GM19035 (cell line): ENCODE results near the gene ANKS4B.
"Not testable (repeated sequence)": the region's sequence is repeated elsewhere in the genome, so short reads cannot be mapped to it uniquely, and the experiment has no call there.

Experiments used
- ATAC-seq: cut with Tn5 transposase; IDR thresholded peaks from one replicate; pipeline ENCODE4 v1.9.1; 2021; ENCODE audit not compliant: unreplicated experiment

The ANKS4B gene

DNA sequence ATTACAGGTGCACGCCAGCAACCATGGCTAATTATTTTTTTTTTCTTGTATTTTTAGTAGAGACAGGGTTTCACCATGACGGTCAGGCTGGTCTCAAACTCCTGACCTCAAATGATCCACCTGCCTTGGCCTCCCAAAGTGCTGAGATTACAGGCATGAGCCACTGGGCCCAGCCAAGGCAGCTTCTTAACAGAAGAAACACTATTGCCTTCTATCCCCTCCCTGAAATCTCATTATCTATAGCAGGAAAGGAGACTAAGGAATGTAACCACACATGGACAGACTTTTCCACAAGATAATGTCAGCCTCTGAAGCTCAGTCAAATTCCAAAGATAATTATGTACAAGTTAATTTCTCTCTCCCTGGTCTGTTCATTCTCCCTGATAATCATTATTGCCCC lies 16.4 kb upstream of the ANKS4B start:
- no peak for ATAC-seq

DNA sequence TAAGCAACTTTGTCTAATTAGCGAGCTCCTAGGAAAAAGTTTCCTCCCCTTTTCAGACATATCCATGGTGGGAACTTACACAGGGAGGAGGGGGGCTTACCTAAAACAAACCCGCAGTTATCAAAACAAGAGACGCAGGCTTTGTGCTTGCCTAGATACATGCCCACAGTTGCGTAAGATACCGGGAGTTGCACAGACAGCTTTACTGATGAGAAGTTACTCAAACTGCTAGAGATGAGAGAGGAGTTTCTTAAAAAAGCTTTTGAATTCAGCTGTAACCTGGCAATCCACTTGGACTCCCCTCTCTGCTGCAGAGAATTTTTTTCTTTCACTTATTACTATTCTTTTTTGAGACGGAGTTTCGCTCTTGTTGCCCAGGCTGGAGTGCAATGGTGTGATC lies 15.3 kb upstream of the ANKS4B start:
- no peak for ATAC-seq

DNA sequence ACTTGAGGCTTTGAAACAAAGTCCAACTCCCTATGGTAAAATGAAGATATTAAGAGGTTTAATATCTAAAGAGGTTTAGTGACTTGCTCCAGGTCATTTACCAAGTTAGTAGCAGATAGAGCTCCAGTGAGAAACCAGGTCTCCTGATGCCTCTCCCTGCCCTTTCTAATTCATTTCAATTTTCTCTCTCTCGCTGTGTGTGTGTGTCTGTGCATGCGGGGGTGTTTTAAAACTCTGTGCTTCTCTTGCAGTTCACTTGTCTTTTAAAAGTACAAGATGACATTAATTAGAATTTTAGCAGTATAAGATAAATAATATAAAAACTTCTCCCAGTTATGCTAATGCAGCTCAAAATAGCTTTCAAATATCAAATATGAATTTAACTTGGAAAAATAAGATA lies 13.9 kb upstream of the ANKS4B start:
- no peak for ATAC-seq

DNA sequence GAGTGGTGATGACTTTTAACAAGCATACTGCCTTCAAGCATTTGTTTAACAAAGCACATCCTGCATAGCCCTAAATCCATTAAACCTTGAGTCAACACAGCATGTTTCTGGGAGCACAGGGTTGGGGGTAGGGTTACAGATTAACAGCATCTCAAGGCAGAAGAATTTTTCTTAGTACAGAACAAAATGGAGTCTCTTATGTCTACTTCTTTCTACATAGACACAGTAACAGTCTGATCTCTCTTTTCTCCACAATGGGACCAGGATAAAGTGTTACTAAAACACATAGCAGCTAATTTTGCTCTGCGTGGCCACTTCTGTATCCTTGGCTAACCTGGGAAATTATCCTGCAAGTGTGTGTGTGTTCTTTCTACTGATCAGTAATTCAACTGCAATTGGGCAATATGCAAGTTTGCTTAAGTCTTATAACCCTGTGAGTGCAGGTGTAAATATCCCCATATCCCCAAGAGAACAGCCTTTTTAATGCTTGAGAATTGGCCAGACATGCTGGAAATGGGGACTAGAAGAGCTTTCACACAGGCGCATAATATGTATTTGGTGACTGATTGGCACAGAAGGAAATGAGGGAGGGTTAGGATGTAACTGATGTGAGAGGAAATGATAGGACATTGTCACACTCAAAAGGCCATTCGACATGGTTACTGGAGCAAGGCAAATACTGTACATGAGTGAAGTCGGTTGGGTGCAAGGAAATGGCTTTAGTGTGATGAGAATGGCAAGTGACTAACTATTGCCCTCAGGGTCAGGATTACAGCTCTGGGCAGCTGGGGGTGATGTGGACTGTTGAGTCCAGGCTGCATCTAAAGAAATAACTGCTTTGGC lies 10.8 kb upstream of the ANKS4B start:
- ATAC-seq, result no peak

DNA sequence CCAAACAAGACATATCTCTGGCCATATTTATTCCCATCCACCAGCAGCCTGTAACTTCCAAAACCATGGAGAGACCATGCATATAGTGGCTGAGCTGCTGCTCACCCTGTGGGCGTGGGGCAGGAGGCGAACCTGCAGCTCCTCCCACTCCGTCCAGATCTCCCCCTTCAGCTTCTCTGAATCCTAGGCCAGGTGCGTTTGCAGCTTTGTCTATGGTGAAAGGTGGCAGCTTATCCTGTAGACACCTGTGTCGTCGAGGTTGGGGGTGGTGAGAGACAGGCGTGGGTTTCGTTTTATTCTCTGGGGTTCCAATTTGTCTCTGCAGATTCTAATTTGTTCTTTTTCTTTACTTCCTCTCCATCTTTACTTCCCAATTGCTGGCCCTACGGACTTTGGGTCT lies 9.7 kb upstream of the ANKS4B start:
- no peak for ATAC-seq

DNA sequence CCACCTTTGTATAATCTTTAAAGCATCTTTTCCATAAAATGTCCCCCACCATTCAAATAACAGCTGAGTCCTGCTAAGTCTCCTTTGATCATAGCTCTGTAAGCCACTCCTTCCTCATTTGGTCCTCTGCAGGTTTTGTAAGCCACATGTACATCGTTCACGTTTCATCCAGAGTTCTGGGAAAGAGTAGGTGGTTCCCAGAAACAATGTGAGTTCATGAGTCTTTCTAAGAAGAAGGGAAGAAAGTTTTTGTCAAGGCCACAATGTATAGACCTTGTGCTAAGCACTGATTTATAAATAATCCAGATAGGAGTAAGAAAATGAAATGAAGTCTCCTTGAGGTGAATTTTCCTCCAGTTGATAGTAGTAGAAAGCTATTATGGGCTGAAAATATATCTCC lies 8.7 kb upstream of the ANKS4B start:
- ATAC-seq, result no peak

DNA sequence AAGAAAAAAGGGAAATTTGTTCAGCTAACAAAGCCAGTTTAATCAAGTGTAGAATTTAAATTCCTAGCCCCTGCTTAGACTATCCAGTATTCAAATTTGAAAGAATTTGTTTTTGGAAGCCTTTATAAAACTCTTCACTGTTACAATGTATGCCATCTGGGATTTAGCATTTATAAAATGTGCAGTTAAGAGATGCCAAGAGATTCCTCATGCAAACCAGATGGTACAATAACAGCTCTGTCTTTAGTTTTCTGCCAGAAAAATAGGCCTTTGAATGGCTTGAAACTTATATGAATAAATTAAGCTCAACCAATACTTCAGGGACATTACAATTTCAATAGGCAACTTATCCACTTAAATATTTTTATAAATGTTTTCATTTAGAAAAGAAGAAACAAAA lies 6.8 kb upstream of the ANKS4B start:
- ATAC-seq, result no peak

DNA sequence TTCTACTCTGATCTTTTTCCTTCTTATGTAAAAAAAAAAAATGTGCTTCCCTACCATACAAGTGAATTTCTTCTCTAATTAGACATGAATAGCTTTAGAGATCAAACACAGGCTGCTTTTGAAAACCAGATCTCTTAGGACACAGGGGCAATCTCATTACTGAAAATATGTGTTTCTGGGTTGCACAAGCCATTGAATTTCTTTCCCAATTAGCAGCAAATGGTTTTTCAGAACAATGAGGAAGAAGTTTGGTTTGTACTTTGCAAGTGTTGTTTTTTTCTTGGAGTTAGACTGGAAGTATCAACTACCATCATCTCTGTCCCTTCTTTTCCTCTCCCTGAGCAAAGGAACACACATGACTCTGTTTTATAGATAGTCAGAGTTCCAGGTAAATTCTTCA lies 5.6 kb upstream of the ANKS4B start:
- ATAC-seq, result no peak

DNA sequence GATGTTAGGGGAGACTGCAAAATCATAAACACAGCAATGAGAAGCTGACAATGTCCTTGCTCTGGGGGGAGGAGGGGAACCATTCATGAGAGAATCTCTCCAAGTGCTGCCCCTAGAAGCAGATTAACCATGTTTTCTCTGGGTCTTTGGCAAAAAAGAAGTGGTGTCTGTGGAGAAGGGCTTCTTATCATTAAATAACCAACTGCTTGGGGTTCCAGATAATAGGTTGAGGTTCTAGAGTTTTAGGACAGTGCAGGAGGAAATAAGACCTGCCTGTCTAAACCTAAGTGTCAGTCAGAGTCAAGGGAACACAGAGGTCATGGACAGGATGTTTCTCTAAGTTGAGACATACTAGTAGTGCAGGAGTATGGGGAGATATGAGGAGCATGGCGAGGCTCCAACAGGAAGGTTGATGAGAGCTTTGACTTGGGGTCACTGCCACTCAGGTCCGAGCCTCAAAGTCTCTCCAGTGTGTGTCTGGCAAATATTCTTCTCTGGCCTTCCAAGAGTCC lies 5.1 kb upstream of the ANKS4B start:
- ATAC-seq, result no peak

DNA sequence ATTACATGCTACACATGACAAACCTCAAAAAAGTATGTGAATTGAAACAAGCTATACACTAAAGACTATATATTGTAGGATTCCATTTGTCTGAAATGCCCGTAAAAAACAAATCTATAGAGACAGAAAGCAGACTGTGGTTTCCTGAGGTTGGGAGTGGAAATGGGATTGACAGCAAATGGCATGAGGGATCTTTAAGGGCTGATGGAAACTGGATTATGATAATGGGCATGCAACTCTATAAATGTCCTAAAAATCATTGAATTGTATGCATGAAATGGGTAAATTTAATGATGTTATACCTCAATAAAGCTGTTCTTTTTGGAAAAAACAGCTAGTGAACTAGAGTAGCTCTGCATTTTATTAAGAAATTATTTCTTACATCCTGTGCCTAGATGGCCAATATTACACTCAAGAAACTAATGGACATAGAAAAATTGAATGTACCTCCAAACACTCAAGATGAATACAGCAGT lies 416 bp upstream of the ANKS4B start:
- no peak for ATAC-seq

DNA sequence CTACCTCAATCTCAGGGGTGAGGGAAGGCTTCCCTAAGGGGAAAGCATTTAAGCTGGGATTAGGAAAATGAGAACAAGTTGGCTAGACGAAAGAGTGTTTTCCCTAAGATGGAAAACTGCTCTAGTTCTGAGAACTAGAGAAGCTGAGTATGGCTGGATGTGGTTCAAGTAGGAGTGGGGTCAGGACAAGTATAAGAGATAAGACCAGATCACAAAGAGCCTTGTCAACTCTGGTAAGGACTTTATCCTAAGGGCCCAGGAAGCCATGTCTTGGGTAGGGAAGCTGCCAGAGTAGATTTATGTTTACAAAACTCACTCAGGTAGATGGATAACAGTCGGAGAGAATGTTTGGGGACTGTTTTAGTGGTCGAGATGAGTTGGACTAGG lies 1.7 kb downstream of the ANKS4B start:
- no peak for ATAC-seq

DNA sequence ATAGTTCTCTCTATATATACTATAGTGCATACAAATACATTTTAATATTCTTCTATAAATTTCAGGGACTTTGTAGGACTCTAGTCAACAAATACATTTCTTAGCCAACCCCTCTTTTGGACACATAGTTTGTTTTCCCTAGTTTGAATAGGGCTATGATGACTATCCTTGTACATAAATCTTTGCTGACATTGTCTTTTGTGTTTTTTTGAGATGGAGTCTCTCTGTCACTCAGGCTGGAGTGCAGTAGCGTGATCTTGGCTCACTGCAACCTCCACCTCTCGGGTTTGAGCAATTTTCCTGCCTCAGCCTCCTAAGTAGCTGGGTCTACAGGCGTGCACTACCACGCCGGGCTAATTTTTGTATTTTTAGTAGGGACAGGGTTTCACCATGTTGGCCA lies 3.3 kb downstream of the ANKS4B start:
- no peak for ATAC-seq

DNA sequence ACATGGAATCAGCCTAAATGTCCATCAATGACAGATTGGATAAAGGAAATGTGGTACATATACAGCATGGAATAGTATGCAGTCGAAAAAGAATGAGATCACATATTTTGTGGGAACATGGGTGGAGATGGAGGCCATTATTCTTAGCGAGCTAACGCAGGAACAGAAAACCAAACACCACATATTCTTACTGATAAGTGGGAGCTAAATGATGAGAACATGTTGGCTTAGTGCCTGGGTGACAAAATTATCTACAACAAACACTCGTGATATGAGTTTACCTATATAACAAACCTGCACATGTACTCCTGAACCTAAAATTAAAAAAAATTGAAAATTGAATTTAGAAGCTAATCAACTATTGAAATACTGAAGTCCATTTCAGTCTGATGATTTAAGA lies 6.1 kb downstream of the ANKS4B start:
- ATAC-seq, result no peak

DNA sequence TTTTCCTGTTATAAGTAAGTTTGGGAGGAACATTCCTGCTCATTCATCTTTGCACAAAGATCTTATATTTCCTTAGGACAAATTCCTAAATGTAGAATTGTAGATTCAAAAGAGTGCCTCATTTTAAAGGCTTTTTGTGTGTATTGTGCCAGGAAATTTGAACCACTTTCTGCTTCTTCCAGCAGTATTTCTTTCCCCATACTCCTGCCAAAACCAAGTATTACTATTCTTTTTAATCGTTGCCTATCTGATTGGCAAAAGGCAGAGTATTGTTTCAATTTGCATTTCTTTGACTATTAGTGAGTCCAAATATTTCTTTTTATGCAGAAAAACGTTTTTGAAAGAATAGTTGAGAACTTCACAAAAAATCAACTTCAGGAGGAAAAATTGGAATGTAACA lies 9.3 kb downstream of the ANKS4B start:
- no peak for ATAC-seq

DNA sequence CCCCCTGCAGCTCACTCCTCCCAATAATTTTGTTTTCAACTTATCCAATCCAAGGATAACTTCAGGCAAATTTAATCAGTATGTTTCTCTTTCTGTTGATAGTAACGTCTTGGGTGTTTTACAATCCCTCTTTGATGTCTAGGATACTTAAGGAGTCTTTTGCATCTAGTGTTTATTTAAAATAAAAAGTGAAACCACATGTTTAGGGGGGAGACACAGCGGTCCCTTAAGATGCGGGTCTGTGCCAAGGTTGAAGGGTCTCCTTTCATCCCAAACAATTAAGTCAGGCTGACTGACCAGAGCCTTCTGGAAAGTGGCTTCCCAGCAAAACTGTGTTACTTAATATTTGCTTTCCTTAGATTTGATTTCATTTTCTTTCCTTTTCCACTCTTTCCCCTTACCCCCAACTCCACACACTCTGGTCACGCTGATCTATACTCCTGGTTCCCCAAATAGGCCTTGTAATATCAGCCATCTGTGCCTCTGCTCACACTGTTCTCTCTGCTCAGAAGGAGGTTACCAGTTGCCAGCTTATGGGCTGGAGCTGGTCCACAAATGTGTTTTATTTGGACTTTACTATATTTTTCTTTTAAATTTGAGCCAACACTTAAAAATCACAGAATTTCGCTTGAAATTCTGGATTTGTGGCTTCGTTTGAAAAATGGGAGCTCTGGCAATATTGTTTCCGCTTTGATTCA lies 11.2 kb downstream of the ANKS4B start:
- no peak for ATAC-seq

DNA sequence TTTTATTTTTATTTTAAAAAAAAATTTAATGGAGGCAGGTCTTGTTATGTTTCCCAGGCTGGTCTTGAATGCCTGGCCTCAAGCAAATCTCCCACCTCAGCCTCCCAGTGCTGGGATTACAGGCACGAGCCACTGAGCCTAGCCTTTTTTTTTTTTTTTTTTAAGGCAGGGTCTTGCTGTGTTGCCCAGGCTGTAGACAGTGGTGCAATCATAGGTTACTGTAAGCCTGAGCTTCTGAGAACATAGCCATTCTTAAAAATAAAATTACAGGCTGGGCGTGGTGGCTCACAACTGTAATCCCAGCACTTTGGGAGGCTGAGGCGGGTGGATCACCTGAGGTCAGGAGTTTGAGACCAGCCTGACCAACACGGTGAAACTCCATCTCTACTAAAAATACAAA lies 14.7 kb downstream of the ANKS4B start:
- ATAC-seq, result not testable (repeated sequence)

DNA sequence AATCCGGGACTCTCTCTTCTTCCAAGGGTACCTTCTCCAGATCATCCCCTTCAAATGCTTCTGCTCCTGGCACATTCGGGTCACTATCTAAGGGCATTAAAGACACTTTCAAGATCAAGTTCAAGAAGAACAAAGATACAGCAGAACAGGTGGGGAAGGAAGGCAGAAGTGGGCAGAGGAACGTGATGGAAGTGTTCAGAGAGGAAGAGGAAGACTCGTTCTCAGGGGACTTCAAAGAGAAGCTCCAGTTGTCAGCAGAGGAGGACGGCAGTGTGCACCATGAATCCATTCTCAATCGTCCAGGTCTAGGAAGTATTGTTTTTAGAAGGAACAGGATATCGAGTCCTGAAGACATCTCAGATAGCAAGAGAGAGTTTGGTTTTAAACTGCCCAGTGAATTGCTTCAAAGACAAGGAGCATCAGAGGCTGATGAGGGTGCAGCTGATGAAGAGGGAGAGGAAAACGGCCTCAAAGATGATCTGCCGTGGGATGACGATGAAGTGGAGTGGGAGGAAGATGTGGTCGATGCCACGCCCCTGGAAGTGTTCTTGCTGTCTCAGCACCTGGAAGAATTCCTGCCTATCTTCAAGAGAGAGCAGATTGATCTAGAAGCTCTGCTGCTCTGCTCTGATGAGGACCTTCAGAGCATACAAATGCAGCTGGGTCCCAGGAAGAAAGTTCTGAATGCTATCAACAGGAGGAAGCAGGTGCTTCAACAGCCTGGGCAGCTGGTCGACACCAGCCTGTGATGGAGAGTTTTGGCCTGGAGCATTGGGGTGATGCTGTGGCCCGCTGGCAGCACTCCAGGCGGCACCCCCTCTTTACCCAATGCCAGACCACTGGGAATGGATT lies 16.8 kb downstream of the ANKS4B start:
- no peak for ATAC-seq

DNA sequence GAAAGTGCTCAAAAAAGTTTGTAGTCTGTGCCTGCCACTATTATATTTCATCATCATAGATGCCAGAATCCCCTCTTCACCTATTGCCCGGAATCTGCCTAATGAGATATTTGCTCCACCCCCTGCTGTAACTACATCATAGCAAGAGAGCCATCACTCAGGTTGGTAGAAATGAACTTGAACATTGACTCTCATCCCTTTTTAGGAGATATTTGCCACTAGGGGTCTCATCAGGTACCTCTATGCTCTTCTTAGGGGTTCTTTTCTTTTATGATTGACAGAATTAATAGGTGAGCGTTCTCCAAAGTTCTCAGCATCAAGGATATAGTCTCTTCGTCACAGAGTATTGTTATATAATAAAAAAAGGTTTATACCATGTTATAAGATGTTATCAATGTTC lies 20.0 kb downstream of the ANKS4B start:
- ATAC-seq, result no peak

DNA sequence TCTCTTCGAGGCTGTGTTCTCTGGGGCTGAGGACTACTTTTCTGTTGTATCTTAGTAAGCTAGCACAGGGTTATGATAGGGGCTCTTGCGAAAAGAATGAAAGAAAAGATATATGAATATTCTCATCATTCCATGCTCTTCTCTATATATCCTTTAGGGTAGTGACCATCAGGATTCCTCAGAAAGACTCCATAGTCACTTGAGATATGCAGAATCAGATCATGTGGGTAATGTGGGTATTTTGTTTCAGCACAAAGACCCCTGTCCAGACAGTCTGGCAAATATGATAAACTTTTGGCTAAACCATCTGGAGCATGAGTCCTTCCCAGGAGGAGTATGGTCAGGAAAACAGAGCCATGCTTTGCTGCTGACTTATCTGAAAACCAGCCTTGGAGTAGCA lies 23.1 kb downstream of the ANKS4B start:
- ATAC-seq, result no peak

DNA sequence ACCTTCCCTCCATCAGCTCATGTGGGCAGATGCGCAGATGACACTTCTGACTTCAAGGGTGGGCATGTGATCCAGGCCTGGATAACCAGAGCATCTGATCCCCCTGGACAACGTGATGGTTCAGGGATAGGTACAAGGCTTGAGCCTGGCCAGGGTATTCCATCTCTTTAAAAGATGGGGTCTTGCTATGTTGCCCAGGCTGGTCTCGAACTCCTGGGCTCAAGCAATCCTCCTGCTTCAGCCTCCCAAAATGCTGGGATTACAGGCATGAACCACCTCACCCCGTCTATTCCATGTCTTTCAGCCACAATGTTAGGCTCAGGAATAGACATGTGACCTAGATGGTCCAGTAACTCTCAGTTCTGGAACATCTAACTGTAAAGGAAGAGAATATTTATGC lies 23.8 kb downstream of the ANKS4B start:
- ATAC-seq, result no peak
